HepG2 (cell line): ENCODE results near the gene VSIG10L2. TPM values are rescaled to one million over a fixed set of nuclear protein-coding genes. Genes with fewer than 3 reads are reported as not detected.
A peak's percentile ranks its signal among the peaks of the same experiment; 100 is the strongest.

Experiments used
- ASH2L ChIP-seq: fragments of 300-600, 200-600 bp; sonication (generic); IDR thresholded peaks from 2 replicates; pipeline ENCODE4 v1.7.0; 2017; ENCODE audit warnings: low read depth, mild to moderate bottlenecking, moderate library complexity, mixed read lengths, low read length; ENCODE audit not compliant: insufficient read length
- CHD4 ChIP-seq: fragments of 200-600 bp; sonication (generic); IDR thresholded peaks from 2 replicates; pipeline ENCODE4 v1.7.0; 2017; ENCODE audit warnings: mild to moderate bottlenecking, low read length, borderline replicate concordance
- CREB1 ChIP-seq, 2 experiments: fragments of 450-650 bp in 1 of 2; IDR thresholded peaks; 2 replicates each; pipeline ENCODE4 v1.6.1; 2016 to 2017; ENCODE audit warnings: control low read depth in 1 of 2, mild to moderate bottlenecking in 1 of 2, missing compliant biosample characterization in 1 of 2, missing genetic modification characterization in 1 of 2
- DNMT3B ChIP-seq: conservative IDR thresholded peaks from 2 replicates; pipeline ENCODE4 v1.6.1; 2016; ENCODE audit warnings: missing biosample characterization, control low read depth
- EHMT2 ChIP-seq: fragments of 200-600 bp; sonication (generic); IDR thresholded peaks from 2 replicates; pipeline ENCODE4 v1.7.0; 2017; ENCODE audit warnings: antibody characterized with exemption, low read depth, low read length, borderline replicate concordance
- KLF9 ChIP-seq: IDR thresholded peaks from 2 replicates; pipeline ENCODE4 v1.6.1; 2016; ENCODE audit warnings: low read depth
- LCORL ChIP-seq, 2 experiments: fragments of 450-650 bp in 1 of 2; sonication (generic) in 1 of 2; formaldehyde crosslinking in 1 of 2; IDR thresholded peaks; 2 replicates each; pipeline versions ENCODE4 v1.5.0 to v1.6.1; 2017 to 2020; ENCODE audit warnings: antibody characterized with exemption in 1 of 2, missing genetic modification reagents in 1 of 2
- MEIS2 ChIP-seq: sonication (generic); formaldehyde crosslinking; IDR thresholded peaks from 2 replicates; pipeline ENCODE4 v1.9.0; 2021; ENCODE audit warnings: mild to moderate bottlenecking, missing genetic modification reagents
- NFIB ChIP-seq: sonication (generic); formaldehyde crosslinking; IDR thresholded peaks from 2 replicates; pipeline ENCODE4 v1.9.0; 2021; ENCODE audit warnings: missing genetic modification reagents, mild to moderate bottlenecking, borderline replicate concordance
- SMAD9 ChIP-seq: sonication (generic); formaldehyde crosslinking; IDR thresholded peaks from 2 replicates; pipeline ENCODE4 v1.5.1; 2020; ENCODE audit warnings: mild to moderate bottlenecking, missing genetic modification reagents
- THYN1 ChIP-seq: sonication (generic); formaldehyde crosslinking; IDR thresholded peaks from 2 replicates; pipeline ENCODE4 v1.8.1; 2023; ENCODE audit warnings: low read depth, mild to moderate bottlenecking, moderate library complexity, missing genetic modification reagents, borderline replicate concordance
- ZNF44 ChIP-seq: sonication (generic); formaldehyde crosslinking; IDR thresholded peaks from 2 replicates; pipeline ENCODE4 v1.5.1; 2020; ENCODE audit warnings: mild to moderate bottlenecking, missing genetic modification reagents
- ZNF530 ChIP-seq: sonication (generic); formaldehyde crosslinking; IDR thresholded peaks from 2 replicates; pipeline ENCODE4 v1.5.0; 2020; ENCODE audit warnings: low read depth, mild to moderate bottlenecking, missing genetic modification reagents
- ZNF589 ChIP-seq: sonication (generic); formaldehyde crosslinking; conservative IDR thresholded peaks from 2 replicates; pipeline ENCODE4 v1.8.0; 2022; ENCODE audit warnings: mild to moderate bottlenecking, moderate library complexity, missing genetic modification reagents
- ZNF672 ChIP-seq: sonication (generic); formaldehyde crosslinking; IDR thresholded peaks from 2 replicates; pipeline ENCODE4 v1.8.1; 2022; ENCODE audit warnings: missing genetic modification reagents
- ZNF713 ChIP-seq: sonication (generic); formaldehyde crosslinking; IDR thresholded peaks from 2 replicates; pipeline ENCODE4 v1.4.0; 2020; ENCODE audit warnings: mild to moderate bottlenecking, missing genetic modification reagents
- ZNF83 ChIP-seq: sonication (generic); formaldehyde crosslinking; IDR thresholded peaks from 2 replicates; pipeline ENCODE4 v1.4.0; 2020; ENCODE audit warnings: missing genetic modification reagents, mild to moderate bottlenecking, borderline replicate concordance
- ZNF839 ChIP-seq: sonication (generic); formaldehyde crosslinking; IDR thresholded peaks from 2 replicates; pipeline ENCODE4 v1.4.0; 2020; ENCODE audit warnings: missing genetic modification reagents, mild to moderate bottlenecking, borderline replicate concordance
- ZSCAN22 ChIP-seq: sonication (generic); formaldehyde crosslinking; IDR thresholded peaks from 2 replicates; pipeline ENCODE4 v1.4.0; 2020; ENCODE audit warnings: mild to moderate bottlenecking, missing genetic modification reagents
- polyA plus RNA-seq, 8 experiments: library from polyadenylated mRNA; depleted of rRNA in 3 of 8; stranded (reverse) in 7 of 8; unstranded in 1 of 8; fragments of >200 nt; fragmentation: Illumina TruSeq in 4 of 8; extraction: Trizol in 4 of 8; gene quantifications; 2 replicates each; pipeline versions ENCODE4 v1.2.1 to v1.2.3, GENCODE V29; 2011 to 2016; ENCODE audit warnings: low read depth in 4 of 8, missing spikeins in 1 of 8, mixed read lengths in 1 of 8; ENCODE audit not compliant: insufficient read depth in 1 of 8
- total RNA-seq, 5 experiments: library from RNA; depleted of rRNA; stranded (reverse); fragments of >200 nt; fragmentation: Illumina TruSeq; extraction: Trizol; gene quantifications; 2 replicates each; pipeline ENCODE4 v1.2.3, GENCODE V29; 2016; ENCODE audit warnings: low read depth in 1 of 5
- TF ChIP-seq, protein P1 (sequence below): sonication (generic); formaldehyde crosslinking; IDR thresholded peaks from 2 replicates; pipeline ENCODE4 v1.4.0; 2020; ENCODE audit warnings: low read depth, missing genetic modification reagents
- TF ChIP-seq, protein P2 (sequence below), 2 experiments: sonication (generic) in 1 of 2; formaldehyde crosslinking in 1 of 2; IDR thresholded peaks; 2 replicates each; pipeline versions ENCODE4 v1.4.0 to v1.6.1; 2016 to 2020; ENCODE audit warnings: borderline replicate concordance in 1 of 2, low read depth in 1 of 2, mild to moderate bottlenecking in 1 of 2, missing genetic modification reagents in 1 of 2

VSIG10L2 gene
- total and polyA plus RNA-seq, 2 of the 13 experiments (the other 11 are each of a cell fraction or from before 2014, with no cell fraction given), result 0.21 TPM; not detected in 1

DNA sequence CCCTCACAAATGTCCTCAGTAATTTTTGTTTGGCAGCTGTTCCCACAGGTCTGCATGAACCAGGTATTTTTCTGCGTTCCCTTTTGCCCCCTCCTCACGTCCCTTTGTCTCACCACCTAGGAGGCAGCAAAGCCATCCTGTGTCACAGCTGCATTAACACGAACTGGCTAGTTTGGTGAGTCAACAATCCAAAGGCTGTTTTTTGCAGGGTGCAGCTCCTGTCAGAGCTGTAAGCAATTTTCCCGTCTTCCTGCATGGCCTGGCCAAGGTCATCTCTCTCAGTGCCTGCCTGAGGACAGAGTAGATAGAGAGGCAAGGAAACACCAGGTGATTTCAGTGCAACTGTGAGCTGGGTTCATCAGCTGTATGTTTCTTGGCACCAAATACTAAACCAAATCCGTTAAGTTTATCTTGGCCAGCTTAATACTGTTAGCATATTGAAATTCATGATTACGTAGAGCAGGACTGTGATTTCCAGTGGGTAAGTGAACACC is 20.6 kb upstream of the VSIG10L2 start (continued):
- TF ChIP-seq, protein P1, sequence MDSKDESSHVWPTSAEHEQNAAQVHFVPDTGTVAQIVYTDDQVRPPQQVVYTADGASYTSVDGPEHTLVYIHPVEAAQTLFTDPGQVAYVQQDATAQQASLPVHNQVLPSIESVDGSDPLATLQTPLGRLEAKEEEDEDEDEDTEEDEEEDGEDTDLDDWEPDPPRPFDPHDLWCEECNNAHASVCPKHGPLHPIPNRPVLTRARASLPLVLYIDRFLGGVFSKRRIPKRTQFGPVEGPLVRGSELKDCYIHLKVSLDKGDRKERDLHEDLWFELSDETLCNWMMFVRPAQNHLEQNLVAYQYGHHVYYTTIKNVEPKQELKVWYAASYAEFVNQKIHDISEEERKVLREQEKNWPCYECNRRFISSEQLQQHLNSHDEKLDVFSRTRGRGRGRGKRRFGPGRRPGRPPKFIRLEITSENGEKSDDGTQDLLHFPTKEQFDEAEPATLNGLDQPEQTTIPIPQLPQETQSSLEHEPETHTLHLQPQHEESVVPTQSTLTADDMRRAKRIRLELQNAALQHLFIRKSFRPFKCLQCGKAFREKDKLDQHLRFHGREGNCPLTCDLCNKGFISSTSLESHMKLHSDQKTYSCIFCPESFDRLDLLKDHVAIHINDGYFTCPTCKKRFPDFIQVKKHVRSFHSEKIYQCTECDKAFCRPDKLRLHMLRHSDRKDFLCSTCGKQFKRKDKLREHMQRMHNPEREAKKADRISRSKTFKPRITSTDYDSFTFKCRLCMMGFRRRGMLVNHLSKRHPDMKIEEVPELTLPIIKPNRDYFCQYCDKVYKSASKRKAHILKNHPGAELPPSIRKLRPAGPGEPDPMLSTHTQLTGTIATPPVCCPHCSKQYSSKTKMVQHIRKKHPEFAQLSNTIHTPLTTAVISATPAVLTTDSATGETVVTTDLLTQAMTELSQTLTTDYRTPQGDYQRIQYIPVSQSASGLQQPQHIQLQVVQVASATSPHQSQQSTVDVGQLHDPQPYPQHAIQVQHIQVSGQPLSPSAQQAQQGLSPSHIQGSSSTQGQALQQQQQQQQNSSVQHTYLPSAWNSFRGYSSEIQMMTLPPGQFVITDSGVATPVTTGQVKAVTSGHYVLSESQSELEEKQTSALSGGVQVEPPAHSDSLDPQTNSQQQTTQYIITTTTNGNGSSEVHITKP, result no peak
- TF ChIP-seq DNMT3B (CRISPR knock-in tag), result no peak
- TF ChIP-seq KLF9 (CRISPR knock-in tag), result no peak
- no peak for TF ChIP-seq SMAD9 (CRISPR knock-in tag)
- TF ChIP-seq THYN1 (CRISPR knock-in tag), result no peak
- TF ChIP-seq ZNF672 (CRISPR knock-in tag), result no peak
- TF ChIP-seq MEIS2 (CRISPR knock-in tag), result peak; percentile 72
- no peak for TF ChIP-seq NFIB (CRISPR knock-in tag)
- TF ChIP-seq CREB1 (IDR thresholded peaks at IDR 0.05), result no peak
- no peak for TF ChIP-seq CREB1 (CRISPR knock-in tag; IDR thresholded peaks at IDR 0.05)
- TF ChIP-seq ZNF589 (CRISPR knock-in tag), result no peak
- no peak for TF ChIP-seq ZNF713 (CRISPR knock-in tag)
- TF ChIP-seq ZSCAN22 (CRISPR knock-in tag), result no peak
- TF ChIP-seq, protein P2, sequence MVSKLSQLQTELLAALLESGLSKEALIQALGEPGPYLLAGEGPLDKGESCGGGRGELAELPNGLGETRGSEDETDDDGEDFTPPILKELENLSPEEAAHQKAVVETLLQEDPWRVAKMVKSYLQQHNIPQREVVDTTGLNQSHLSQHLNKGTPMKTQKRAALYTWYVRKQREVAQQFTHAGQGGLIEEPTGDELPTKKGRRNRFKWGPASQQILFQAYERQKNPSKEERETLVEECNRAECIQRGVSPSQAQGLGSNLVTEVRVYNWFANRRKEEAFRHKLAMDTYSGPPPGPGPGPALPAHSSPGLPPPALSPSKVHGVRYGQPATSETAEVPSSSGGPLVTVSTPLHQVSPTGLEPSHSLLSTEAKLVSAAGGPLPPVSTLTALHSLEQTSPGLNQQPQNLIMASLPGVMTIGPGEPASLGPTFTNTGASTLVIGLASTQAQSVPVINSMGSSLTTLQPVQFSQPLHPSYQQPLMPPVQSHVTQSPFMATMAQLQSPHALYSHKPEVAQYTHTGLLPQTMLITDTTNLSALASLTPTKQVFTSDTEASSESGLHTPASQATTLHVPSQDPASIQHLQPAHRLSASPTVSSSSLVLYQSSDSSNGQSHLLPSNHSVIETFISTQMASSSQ (IDR thresholded peaks at IDR 0.05; ENCODE audit: low read depth), result no peak
- TF ChIP-seq, protein P2 (CRISPR knock-in tag; IDR thresholded peaks at IDR 0.05; ENCODE audit: borderline replicate concordance), result no peak
- no peak for TF ChIP-seq EHMT2
- no peak for TF ChIP-seq ASH2L
- no peak for TF ChIP-seq CHD4
- no peak for TF ChIP-seq ZNF530 (CRISPR knock-in tag)
- TF ChIP-seq LCORL (IDR thresholded peaks at IDR 0.05), result no peak
- TF ChIP-seq LCORL (CRISPR knock-in tag; IDR thresholded peaks at IDR 0.05), result peak; percentile 82
- no peak for TF ChIP-seq ZNF83 (CRISPR knock-in tag)
- no peak for TF ChIP-seq ZNF839
- TF ChIP-seq ZNF44 (CRISPR knock-in tag), result 0 out of 2 replicates have a peak, but pooled peaks have one; percentile 81
